ENCODE measurements around the gene CDK19. TPM values are rescaled to one million over a fixed set of nuclear protein-coding genes. Genes with fewer than 3 reads are reported as not detected.
"Not testable (repeated sequence)": the region's sequence is repeated elsewhere in the genome, so short reads cannot be mapped to it uniquely, and the experiment has no call there.

CDK19 gene
- total RNA-seq, 1 donor from 2014 or later, result 21.8 TPM

DNA sequence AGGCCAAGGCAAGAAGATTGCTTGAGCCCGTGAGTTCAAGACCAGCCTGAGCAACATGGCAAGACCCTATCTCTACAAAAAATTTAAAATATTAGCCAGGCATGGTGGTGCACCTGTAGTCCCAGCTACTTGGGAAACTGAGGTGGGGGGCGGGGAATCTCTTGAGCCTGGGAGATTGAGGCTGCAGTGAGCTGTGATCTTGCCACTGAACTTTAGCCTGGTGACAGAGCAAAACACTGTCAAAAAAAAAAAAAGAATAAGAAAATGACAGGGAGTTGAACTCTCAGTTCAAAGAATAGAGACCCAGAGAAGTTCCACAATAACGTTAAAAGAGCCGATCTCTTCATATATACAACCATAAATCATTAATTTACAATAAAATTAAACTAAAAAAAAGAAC lies 34.5 kb upstream of the CDK19 start:
- Histone ChIP-seq H3K4me1 (ENCODE audit: insufficient read depth, low read length) (no peaks in the 10 kb centered on the region), H3K79me2 (ENCODE audit: insufficient read depth, low read length) (no peaks in the 10 kb centered on the region), H3K36me3 (ENCODE audit: insufficient read depth, low read length) (no peaks in the 10 kb centered on the region), H3K27me3 (ENCODE audit: insufficient read depth, low read length) (no peaks in the 10 kb centered on the region), H3K9me3 (ENCODE audit: insufficient read depth, low read depth, low read length) (no peaks in the 10 kb centered on the region), H2AFZ (ENCODE audit: low read depth, low read length) (no peak overlapping the region), H3K27ac (ENCODE audit: low read depth, low read length) (no peak overlapping the region), H4K20me1 (ENCODE audit: insufficient read depth, low read length) (no peaks in the 10 kb centered on the region), H3K4me2 (ENCODE audit: low read length) (no peak overlapping the region), H3K9ac (ENCODE audit: low read length) (no peak overlapping the region), H3K4me3 (ENCODE audit: insufficient read depth, low read depth, low read length) (no peak overlapping the region)
- H3K4me3 Mint-ChIP-seq (ENCODE audit: unreplicated experiment), result no peak overlapping the region
- no peaks in the 10 kb centered on the region for H3K36me3 Mint-ChIP-seq (ENCODE audit: low read depth, unreplicated experiment)
- FAIRE-seq (no peak), DNase-seq (ENCODE audit: low read depth) (no peak)
- H3K27me3 Mint-ChIP-seq (ENCODE audit: low read depth, unreplicated experiment), result no peaks in the 10 kb centered on the region
- no peak overlapping the region for H3K27ac Mint-ChIP-seq (ENCODE audit: unreplicated experiment)
- H3K9me3 Mint-ChIP-seq (ENCODE audit: unreplicated experiment), result no peaks in the 10 kb centered on the region
- TF ChIP-seq, protein P1, sequence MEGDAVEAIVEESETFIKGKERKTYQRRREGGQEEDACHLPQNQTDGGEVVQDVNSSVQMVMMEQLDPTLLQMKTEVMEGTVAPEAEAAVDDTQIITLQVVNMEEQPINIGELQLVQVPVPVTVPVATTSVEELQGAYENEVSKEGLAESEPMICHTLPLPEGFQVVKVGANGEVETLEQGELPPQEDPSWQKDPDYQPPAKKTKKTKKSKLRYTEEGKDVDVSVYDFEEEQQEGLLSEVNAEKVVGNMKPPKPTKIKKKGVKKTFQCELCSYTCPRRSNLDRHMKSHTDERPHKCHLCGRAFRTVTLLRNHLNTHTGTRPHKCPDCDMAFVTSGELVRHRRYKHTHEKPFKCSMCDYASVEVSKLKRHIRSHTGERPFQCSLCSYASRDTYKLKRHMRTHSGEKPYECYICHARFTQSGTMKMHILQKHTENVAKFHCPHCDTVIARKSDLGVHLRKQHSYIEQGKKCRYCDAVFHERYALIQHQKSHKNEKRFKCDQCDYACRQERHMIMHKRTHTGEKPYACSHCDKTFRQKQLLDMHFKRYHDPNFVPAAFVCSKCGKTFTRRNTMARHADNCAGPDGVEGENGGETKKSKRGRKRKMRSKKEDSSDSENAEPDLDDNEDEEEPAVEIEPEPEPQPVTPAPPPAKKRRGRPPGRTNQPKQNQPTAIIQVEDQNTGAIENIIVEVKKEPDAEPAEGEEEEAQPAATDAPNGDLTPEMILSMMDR (IDR thresholded peaks at IDR 0.05; ENCODE audit: insufficient read depth, low read depth, low read length), result no peak
- TF ChIP-seq EZH2 (IDR thresholded peaks at IDR 0.05; ENCODE audit: insufficient read depth, low read length), result no peak
- no peaks in the 10 kb centered on the region for H3K4me1 Mint-ChIP-seq (ENCODE audit: low read depth, unreplicated experiment)

DNA sequence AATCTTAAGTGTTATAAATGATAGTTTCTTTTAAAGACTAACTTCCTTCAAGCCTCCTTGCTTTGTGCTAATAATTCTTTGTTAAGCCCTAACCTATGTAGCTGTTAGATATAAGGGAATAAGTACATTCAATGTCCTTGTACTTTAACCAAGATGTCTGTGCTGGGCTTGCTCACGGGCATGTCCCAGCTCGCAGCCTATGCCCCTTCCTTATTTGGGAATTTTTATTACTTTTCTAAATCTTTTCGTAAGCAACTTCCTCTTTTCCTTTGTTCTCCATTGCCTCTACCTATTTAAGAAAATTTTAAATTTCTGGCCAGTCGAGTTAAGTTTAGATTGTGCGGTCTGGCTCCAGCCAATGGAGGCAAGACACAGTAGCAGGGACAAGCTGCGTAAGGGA lies 26.0 kb upstream of the CDK19 start:
- Histone ChIP-seq H3K79me2 (ENCODE audit: insufficient read depth, low read length) (no peaks in the 10 kb centered on the region), H3K4me3 (ENCODE audit: insufficient read depth, low read depth, low read length) (no peak overlapping the region), H4K20me1 (ENCODE audit: insufficient read depth, low read length) (no peaks in the 10 kb centered on the region), H3K9ac (ENCODE audit: low read length) (no peak overlapping the region), H3K4me1 (ENCODE audit: insufficient read depth, low read length) (no peaks in the 10 kb centered on the region), H3K9me3 (ENCODE audit: insufficient read depth, low read depth, low read length) (no peaks in the 10 kb centered on the region), H2AFZ (ENCODE audit: low read depth, low read length) (no peak overlapping the region), H3K27ac (ENCODE audit: low read depth, low read length) (no peak overlapping the region), H3K36me3 (ENCODE audit: insufficient read depth, low read length) (no peaks in the 10 kb centered on the region), H3K27me3 (ENCODE audit: insufficient read depth, low read length) (no peaks in the 10 kb centered on the region), H3K4me2 (ENCODE audit: low read length) (no peak overlapping the region)
- no peak for DNase-seq (ENCODE audit: low read depth)
- Mint-ChIP-seq H3K4me1 (ENCODE audit: low read depth, unreplicated experiment) (no peaks in the 10 kb centered on the region), H3K9me3 (ENCODE audit: unreplicated experiment) (no peaks in the 10 kb centered on the region), H3K27ac (ENCODE audit: unreplicated experiment) (no peak overlapping the region), H3K4me3 (ENCODE audit: unreplicated experiment) (no peak overlapping the region), H3K36me3 (ENCODE audit: low read depth, unreplicated experiment) (no peaks in the 10 kb centered on the region), H3K27me3 (ENCODE audit: low read depth, unreplicated experiment) (no peaks in the 10 kb centered on the region)
- FAIRE-seq, result no peak
- TF ChIP-seq, protein P1 (IDR thresholded peaks at IDR 0.05; ENCODE audit: insufficient read depth, low read depth, low read length), result no peak
- no peak for TF ChIP-seq EZH2 (IDR thresholded peaks at IDR 0.05; ENCODE audit: insufficient read depth, low read length)

DNA sequence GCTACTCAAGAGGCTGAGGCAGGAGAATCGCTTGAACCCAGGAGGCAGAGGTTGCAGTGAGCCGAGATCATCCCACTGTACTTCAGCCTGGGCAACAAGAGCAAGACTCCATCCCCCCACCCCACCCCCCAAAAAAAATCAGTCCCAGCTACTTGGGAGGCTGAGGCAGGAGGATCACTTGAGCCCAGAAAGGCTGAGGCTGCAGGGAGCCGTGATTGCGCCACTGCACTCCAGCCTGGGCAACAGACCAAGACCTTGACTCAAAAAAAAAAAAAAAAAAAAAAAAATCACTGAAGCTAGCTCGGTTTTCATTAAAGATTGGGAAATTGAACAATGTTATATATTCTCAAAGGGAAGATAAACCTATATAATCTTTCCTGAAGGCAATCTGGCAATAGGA lies 20.5 kb upstream of the CDK19 start:
- H3K4me1 Mint-ChIP-seq (ENCODE audit: low read depth, unreplicated experiment); H3K27me3 Mint-ChIP-seq (ENCODE audit: low read depth, unreplicated experiment); H3K79me2 ChIP-seq (ENCODE audit: insufficient read depth, low read length); H3K27me3 ChIP-seq (ENCODE audit: insufficient read depth, low read length); H3K27ac Mint-ChIP-seq (ENCODE audit: unreplicated experiment); H3K36me3 Mint-ChIP-seq (ENCODE audit: low read depth, unreplicated experiment); H2AFZ ChIP-seq (ENCODE audit: low read depth, low read length); H3K27ac ChIP-seq (ENCODE audit: low read depth, low read length); DNase-seq (ENCODE audit: low read depth); H3K4me2 ChIP-seq (ENCODE audit: low read length); H3K9me3 Mint-ChIP-seq (ENCODE audit: unreplicated experiment); FAIRE-seq; H3K9me3 ChIP-seq (ENCODE audit: insufficient read depth, low read depth, low read length); H3K9ac ChIP-seq (ENCODE audit: low read length); H3K4me3 Mint-ChIP-seq (ENCODE audit: unreplicated experiment); H3K36me3 ChIP-seq (ENCODE audit: insufficient read depth, low read length); H3K4me1 ChIP-seq (ENCODE audit: insufficient read depth, low read length); H4K20me1 ChIP-seq (ENCODE audit: insufficient read depth, low read length); H3K4me3 ChIP-seq (ENCODE audit: insufficient read depth, low read depth, low read length): not testable (repeated sequence)

Measured in astrocyte (in vitro differentiated cells and primary cell).